ENCODE results near the gene LHX3.
A peak's percentile ranks its signal among the peaks of the same experiment; 100 is the strongest.

Gene LHX3

GRCh38 chr9:136226680-136227407, 21.9 kb upstream of the LHX3 start:
- DNase-seq (ENCODE audit: low read depth): no peak

- peak; percentile 46 for DNase-seq (ENCODE audit: low read depth)
Measured at GRCh38 chr9:136225748-136226679, 21.1 kb upstream of the LHX3 start.

- DNase-seq (ENCODE audit: low read depth): peak; percentile 23
Measured at GRCh38 chr9:136225366-136225747, 20.4 kb upstream of the LHX3 start.

- no peak for DNase-seq (ENCODE audit: low read depth)
Measured at GRCh38 chr9:136223871-136224640, 19.1 kb upstream of the LHX3 start.

- DNase-seq (ENCODE audit: low read depth): no peak
Measured at GRCh38 chr9:136222906-136223285, 18.0 kb upstream of the LHX3 start.

GRCh38 chr9:136222166-136222905, 17.4 kb upstream of the LHX3 start:
- no peak for DNase-seq (ENCODE audit: low read depth)

- peak; percentile 43 for DNase-seq (ENCODE audit: low read depth)
Measured at GRCh38 chr9:136220017-136220729, 15.2 kb upstream of the LHX3 start.

- DNase-seq (ENCODE audit: low read depth): no peak
Measured at GRCh38 chr9:136219276-136219675, 14.3 kb upstream of the LHX3 start.

GRCh38 chr9:136218673-136219072, 13.7 kb upstream of the LHX3 start:
- no peak for DNase-seq (ENCODE audit: low read depth)

GRCh38 chr9:136218271-136218670, 13.3 kb upstream of the LHX3 start:
- no peak for DNase-seq (ENCODE audit: low read depth)

GRCh38 chr9:136216541-136217244, 11.8 kb upstream of the LHX3 start:
- no peak for DNase-seq (ENCODE audit: low read depth)

GRCh38 chr9:136213733-136214132, 8.8 kb upstream of the LHX3 start:
- no peak for DNase-seq (ENCODE audit: low read depth)

- no peak for DNase-seq (ENCODE audit: low read depth)
Measured at GRCh38 chr9:136212345-136212950, 7.5 kb upstream of the LHX3 start.

GRCh38 chr9:136211441-136212344, 6.8 kb upstream of the LHX3 start:
- DNase-seq (ENCODE audit: low read depth): no peak

- no peak for DNase-seq (ENCODE audit: low read depth)
Measured at GRCh38 chr9:136211006-136211405, 6.1 kb upstream of the LHX3 start.

- DNase-seq (ENCODE audit: low read depth): no peak
Measured at GRCh38 chr9:136210276-136210675, 5.3 kb upstream of the LHX3 start.

GRCh38 chr9:136209786-136210185, 4.9 kb upstream of the LHX3 start:
- no peak for DNase-seq (ENCODE audit: low read depth)

GRCh38 chr9:136209232-136209631, 4.3 kb upstream of the LHX3 start:
- no peak for DNase-seq (ENCODE audit: low read depth)

GRCh38 chr9:136208675-136209074, 3.7 kb upstream of the LHX3 start:
- no peak for DNase-seq (ENCODE audit: low read depth)
